Naive thymus-derived CD4-positive, alpha-beta T cell (primary cell): Measurements from ENCODE around the gene EYA2. TPM values are rescaled to one million over a fixed set of nuclear protein-coding genes. Genes with fewer than 3 reads are reported as not detected.

Experiments
- ATAC-seq: fragments of 150-1000 bp; cut with Tn5 transposase; 2 replicates; pipeline ENCODE4 v1.10.0; 2021; ENCODE audit warnings: mild to moderate bottlenecking, moderate library complexity
- CTCF ChIA-PET: fragments of 350-600 bp; sonication (Branson Sonifier 250); formaldehyde crosslinking; loops from one replicate; lab custom pipeline; 2021; ENCODE audit warnings: antibody characterized with exemption; lab: Charles Lee
- POLR2A ChIA-PET: fragments of 350-600 bp; sonication (Branson Sonifier 250); formaldehyde crosslinking; loops from one replicate; lab custom pipeline; 2021; ENCODE audit warnings: antibody characterized with exemption, inconsistent platforms; lab: Charles Lee
- DNase-seq, 9 donors: peaks; one replicate each; pipeline versions ENCODE4 v3.0.0 to v3.0.0-alpha.2; 2020 to 2022; ENCODE audit warnings: mixed read lengths in 1 of 9
- H3K27ac ChIP-seq: one replicate; pipeline ENCODE4 v1.7.0; 2013; ENCODE audit warnings: mild to moderate bottlenecking, low read depth, low read length, moderate library complexity
- H3K27me3 ChIP-seq, 2 donors: one replicate each; pipeline ENCODE4 v1.7.0; 2013; ENCODE audit warnings: low read length in 2 of 2, mild to moderate bottlenecking in 2 of 2, moderate library complexity in 2 of 2; ENCODE audit not compliant: control insufficient read depth in 2 of 2, insufficient read depth in 2 of 2
- H3K36me3 ChIP-seq, 3 experiments: 1 replicate in 2 of 3; 2 replicates in 1 of 3; pipeline ENCODE4 v1.7.0; 2013; ENCODE audit warnings: low read length in 3 of 3, mild to moderate bottlenecking in 3 of 3, moderate library complexity in 1 of 3; ENCODE audit not compliant: insufficient read depth in 3 of 3, control insufficient read depth in 2 of 3
- H3K4me1 ChIP-seq, 2 donors: one replicate each; pipeline ENCODE4 v1.7.0; 2013; ENCODE audit warnings: low read length in 2 of 2, mild to moderate bottlenecking in 2 of 2, moderate library complexity in 1 of 2; ENCODE audit not compliant: control insufficient read depth in 2 of 2, insufficient read depth in 2 of 2
- H3K4me3 ChIP-seq: 2 replicates; pipeline ENCODE4 v1.7.0; 2013; ENCODE audit warnings: mild to moderate bottlenecking, low read length
- H3K9me3 ChIP-seq, 3 experiments: 1 replicate in 2 of 3; 2 replicates in 1 of 3; pipeline ENCODE4 v1.7.0; 2013; ENCODE audit warnings: low read length in 3 of 3; ENCODE audit not compliant: control insufficient read depth in 2 of 3
- H3K27ac Mint-ChIP-seq, 9 donors: one replicate each; pipeline ENCODE4 v1.8.0; 2020 to 2022; ENCODE audit warnings: mixed read lengths in 9 of 9, mild to moderate bottlenecking in 8 of 9, moderate library complexity in 5 of 9, inconsistent platforms in 2 of 9
- H3K27me3 Mint-ChIP-seq, 5 donors: one replicate each; pipeline ENCODE4 v1.8.0; 2021 to 2022; ENCODE audit warnings: mixed read lengths in 5 of 5, mild to moderate bottlenecking in 1 of 5
- H3K36me3 Mint-ChIP-seq, 5 donors: one replicate each; pipeline ENCODE4 v1.8.0; 2020 to 2022; ENCODE audit warnings: mixed read lengths in 5 of 5, mild to moderate bottlenecking in 3 of 5, inconsistent platforms in 1 of 5
- H3K4me1 Mint-ChIP-seq, 7 donors: one replicate each; pipeline ENCODE4 v1.8.0; 2020 to 2022; ENCODE audit warnings: mixed read lengths in 7 of 7, mild to moderate bottlenecking in 3 of 7, inconsistent platforms in 1 of 7
- H3K4me3 Mint-ChIP-seq, 10 donors: one replicate each; pipeline ENCODE4 v1.8.0; 2020 to 2022; ENCODE audit warnings: mild to moderate bottlenecking in 10 of 10, mixed read lengths in 10 of 10, moderate library complexity in 6 of 10, inconsistent platforms in 2 of 10
- H3K9me3 Mint-ChIP-seq, 11 donors: one replicate each; pipeline ENCODE4 v1.8.0; 2020 to 2022; ENCODE audit warnings: mixed read lengths in 11 of 11, mild to moderate bottlenecking in 4 of 11, inconsistent platforms in 1 of 11, moderate library complexity in 1 of 11
- intact Hi-C, 2 donors: fragments of 100-400 bp; cut with micrococcal nuclease; formaldehyde crosslinking; loops; one replicate each; pipeline ENCODE4 v1.15.1; 2023
- polyA plus RNA-seq, 2 donors: library from polyadenylated mRNA; unstranded; fragments of 300-500 nt; fragmentation: Illumina TruSeq; gene quantifications; one replicate each; pipeline ENCODE4 v1.2.3, GENCODE V29; 2021
- total RNA-seq, 6 experiments: library from RNA in 5 of 6; stranded (reverse) in 5 of 6; gene quantifications; 1 replicate in 5 of 6; 2 replicates in 1 of 6; pipeline ENCODE4 v1.2.3 and lab custom pipeline; 2021 to 2026

EYA2 gene
- total and polyA plus RNA-seq, 7 experiments from 2014 or later: 0.16 TPM; not detected in 6

- H3K4me1 ChIP-seq: no peaks in the 10 kb centered on the region
- Mint-ChIP-seq H3K9me3 (no peaks in the 10 kb centered on the region), H3K27ac (peak overlapping the region in 5 of 9 donors; percentile 7 to 80 (median 33)), H3K4me1 (peaks cover 0 to 17% (median 0%) of the 10 kb centered on the region in 7 donors), H3K27me3 (no peaks in the 10 kb centered on the region), H3K4me3 (no peak overlapping the region), H3K36me3 (peaks cover 12 to 37% (median 30%) of the 10 kb centered on the region in 5 donors)
- H3K9me3 ChIP-seq: no peaks in the 10 kb centered on the region
- intact Hi-C loops: no loop called here
- POLR2A ChIA-PET: no interaction called here
- peaks cover 0 to 84% (median 22%) of the 10 kb centered on the region in 3 experiments for H3K36me3 ChIP-seq
- ATAC-seq (no peak), DNase-seq (no peak)
- H3K4me3 ChIP-seq: no peak overlapping the region
- CTCF ChIA-PET: interaction anchor here (0.6 to 1.3 kb wide), 3 partner anchors 168 to 405 kb away, joined by 3 to 4 read pairs (median 3); no protein-coding TSS in a partner anchor
- H3K27me3 ChIP-seq: no peaks in the 10 kb centered on the region
- H3K27ac ChIP-seq: no peak overlapping the region
Measured at GRCh38 chr20:47215653-47216397, 321.2 kb downstream of the EYA2 start.

- H3K4me3 ChIP-seq: no peak overlapping the region
- Mint-ChIP-seq H3K27ac (peak overlapping the region in 2 of 9 donors; percentile 2 to 45), H3K27me3 (no peaks in the 10 kb centered on the region), H3K4me1 (peaks cover 0 to 17% (median 2%) of the 10 kb centered on the region in 7 donors), H3K9me3 (no peaks in the 10 kb centered on the region), H3K4me3 (no peak overlapping the region), H3K36me3 (peaks cover 13 to 44% (median 31%) of the 10 kb centered on the region in 5 donors)
- ChIA-PET CTCF (interaction anchor here (0.7 to 0.9 kb wide), 2 partner anchors 167 to 404 kb away, joined by 3 read pairs; no protein-coding TSS in a partner anchor), POLR2A (no interaction called here)
- no peaks in the 10 kb centered on the region for H3K27me3 ChIP-seq
- no peaks in the 10 kb centered on the region for H3K9me3 ChIP-seq
- intact Hi-C loops: no loop called here
- DNase-seq: no peak
- H3K36me3 ChIP-seq: peaks cover 0 to 84% (median 27%) of the 10 kb centered on the region in 3 experiments
- no peak overlapping the region for H3K27ac ChIP-seq
- no peak for ATAC-seq
- no peaks in the 10 kb centered on the region for H3K4me1 ChIP-seq
Measured at GRCh38 chr20:47216819-47217410, 322.3 kb downstream of the EYA2 start.

GRCh38 chr20:47217482-47218446, 323.1 kb downstream of the EYA2 start:
- Histone ChIP-seq H3K27me3 (no peaks in the 10 kb centered on the region), H3K4me1 (no peaks in the 10 kb centered on the region), H3K36me3 (peaks cover 0 to 84% (median 30%) of the 10 kb centered on the region in 3 experiments), H3K4me3 (no peak overlapping the region), H3K27ac (no peak overlapping the region), H3K9me3 (no peaks in the 10 kb centered on the region)
- H3K4me3 Mint-ChIP-seq: no peak overlapping the region
- POLR2A ChIA-PET: interaction anchor here (1.0 kb wide), 1 partner anchor 8 kb away, joined by 3 read pairs; no protein-coding TSS in a partner anchor
- DNase-seq (no peak), ATAC-seq (no peak)
- intact Hi-C loops: no loop called here
- H3K27me3 Mint-ChIP-seq: no peaks in the 10 kb centered on the region
- H3K36me3 Mint-ChIP-seq: peaks cover 19 to 53% (median 33%) of the 10 kb centered on the region in 5 donors
- peak overlapping the region in 5 of 9 donors; percentile 24 to 82 (median 52) for H3K27ac Mint-ChIP-seq
- no peaks in the 10 kb centered on the region for H3K9me3 Mint-ChIP-seq
- peaks cover 0 to 17% (median 9%) of the 10 kb centered on the region in 7 donors for H3K4me1 Mint-ChIP-seq
- CTCF ChIA-PET: interaction anchor here (0.9 kb wide), 1 partner anchor 166 kb away, joined by 3 read pairs; no protein-coding TSS in a partner anchor

GRCh38 chr20:47220161-47220582, 325.5 kb downstream of the EYA2 start:
- ATAC-seq (peak; percentile 59), DNase-seq (peak; percentile 8 to 41 (median 23))
- peak overlapping the region in 3 of 9 donors; percentile 34 to 85 (median 46) for H3K27ac Mint-ChIP-seq
- intact Hi-C loops: loop anchor here (1.0 kb wide), 1 partner anchor 164 kb away; no protein-coding TSS in a partner anchor
- H3K9me3 Mint-ChIP-seq: no peaks in the 10 kb centered on the region
- Histone ChIP-seq H3K4me3 (no peak overlapping the region), H3K9me3 (no peaks in the 10 kb centered on the region), H3K36me3 (peaks cover 0 to 80% (median 34%) of the 10 kb centered on the region in 3 experiments), H3K4me1 (no peaks in the 10 kb centered on the region), H3K27me3 (no peaks in the 10 kb centered on the region), H3K27ac (no peak overlapping the region)
- H3K4me3 Mint-ChIP-seq: no peak overlapping the region
- H3K27me3 Mint-ChIP-seq: no peaks in the 10 kb centered on the region
- peaks cover 0 to 17% (median 12%) of the 10 kb centered on the region in 7 donors for H3K4me1 Mint-ChIP-seq
- peaks cover 23 to 68% (median 43%) of the 10 kb centered on the region in 5 donors for H3K36me3 Mint-ChIP-seq
- ChIA-PET POLR2A (no interaction called here), CTCF (interaction anchor here (0.6 kb wide), 1 partner anchor 50 kb away, joined by 3 read pairs; no protein-coding TSS in a partner anchor)

- no peaks in the 10 kb centered on the region for H3K9me3 Mint-ChIP-seq
- peaks cover 18 to 66% (median 40%) of the 10 kb centered on the region in 5 donors for H3K36me3 Mint-ChIP-seq
- ChIA-PET POLR2A (no interaction called here), CTCF (interaction anchor here (0.6 kb wide), 1 partner anchor 49 kb away, joined by 3 read pairs; no protein-coding TSS in a partner anchor)
- H3K4me3 Mint-ChIP-seq: no peak overlapping the region
- ATAC-seq (no peak), DNase-seq (no peak)
- Histone ChIP-seq H3K9me3 (no peaks in the 10 kb centered on the region), H3K4me1 (no peaks in the 10 kb centered on the region), H3K27me3 (no peaks in the 10 kb centered on the region), H3K4me3 (no peak overlapping the region), H3K36me3 (peaks cover 0 to 79% (median 35%) of the 10 kb centered on the region in 3 experiments), H3K27ac (no peak overlapping the region)
- peaks cover 0 to 12% (median 10%) of the 10 kb centered on the region in 7 donors for H3K4me1 Mint-ChIP-seq
- intact Hi-C loops: no loop called here
- H3K27me3 Mint-ChIP-seq: no peaks in the 10 kb centered on the region
- peak overlapping the region in 2 of 9 donors; percentile 0 to 19 for H3K27ac Mint-ChIP-seq
Measured at GRCh38 chr20:47221036-47221625, 326.5 kb downstream of the EYA2 start.
